Astrocyte (in vitro differentiated cells and primary cell): ENCODE data around the gene CREB3L2.

ENCODE experiments used
- EZH2 ChIP-seq: IDR thresholded peaks from 2 replicates; pipeline ENCODE4 v1.6.1; 2012; ENCODE audit warnings: mild to moderate bottlenecking, low read length, inconsistent platforms; ENCODE audit not compliant: insufficient read depth
- TF ChIP-seq, protein P1 (sequence below): IDR thresholded peaks from 2 replicates; pipeline ENCODE4 v1.5.1; 2011; ENCODE audit warnings: low read depth, mild to moderate bottlenecking, inconsistent platforms, low read length, moderate library complexity; ENCODE audit not compliant: insufficient read depth

DNA sequence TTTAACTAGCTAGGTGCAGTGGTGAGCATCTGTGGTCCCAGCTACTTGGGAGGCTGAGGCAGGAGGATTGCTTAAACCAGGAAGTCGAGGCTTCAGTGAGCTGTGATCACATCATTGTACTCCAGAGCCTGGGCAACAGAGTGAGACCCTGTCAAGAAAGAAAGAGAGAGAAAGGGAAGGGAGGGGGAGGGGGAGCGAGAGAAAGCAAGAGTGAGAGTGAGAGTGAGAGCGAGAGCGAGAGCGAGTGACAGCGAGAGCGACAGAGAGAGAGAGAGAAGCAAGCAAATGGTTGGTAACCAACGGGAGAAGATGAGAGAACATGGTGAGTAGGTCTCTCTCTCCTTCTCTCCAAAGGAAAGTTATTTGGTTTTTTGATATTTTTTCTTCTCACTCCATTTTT lies 85.3 kb downstream of the CREB3L2 start:
- TF ChIP-seq, protein P1, sequence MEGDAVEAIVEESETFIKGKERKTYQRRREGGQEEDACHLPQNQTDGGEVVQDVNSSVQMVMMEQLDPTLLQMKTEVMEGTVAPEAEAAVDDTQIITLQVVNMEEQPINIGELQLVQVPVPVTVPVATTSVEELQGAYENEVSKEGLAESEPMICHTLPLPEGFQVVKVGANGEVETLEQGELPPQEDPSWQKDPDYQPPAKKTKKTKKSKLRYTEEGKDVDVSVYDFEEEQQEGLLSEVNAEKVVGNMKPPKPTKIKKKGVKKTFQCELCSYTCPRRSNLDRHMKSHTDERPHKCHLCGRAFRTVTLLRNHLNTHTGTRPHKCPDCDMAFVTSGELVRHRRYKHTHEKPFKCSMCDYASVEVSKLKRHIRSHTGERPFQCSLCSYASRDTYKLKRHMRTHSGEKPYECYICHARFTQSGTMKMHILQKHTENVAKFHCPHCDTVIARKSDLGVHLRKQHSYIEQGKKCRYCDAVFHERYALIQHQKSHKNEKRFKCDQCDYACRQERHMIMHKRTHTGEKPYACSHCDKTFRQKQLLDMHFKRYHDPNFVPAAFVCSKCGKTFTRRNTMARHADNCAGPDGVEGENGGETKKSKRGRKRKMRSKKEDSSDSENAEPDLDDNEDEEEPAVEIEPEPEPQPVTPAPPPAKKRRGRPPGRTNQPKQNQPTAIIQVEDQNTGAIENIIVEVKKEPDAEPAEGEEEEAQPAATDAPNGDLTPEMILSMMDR: no peak
- no peak for TF ChIP-seq EZH2
